HUES64 (cell line): Measurements from ENCODE around the gene IL2RA.

Source experiments
- H3K27ac ChIP-seq: 2 replicates; pipeline ENCODE4 v1.7.0; 2013; ENCODE audit warnings: low read depth, low read length, inconsistent platforms
- H3K27me3 ChIP-seq: 2 replicates; pipeline ENCODE4 v1.6.1; 2013; ENCODE audit warnings: mild to moderate bottlenecking, low read length; ENCODE audit not compliant: insufficient read depth
- H3K36me3 ChIP-seq: 2 replicates; pipeline ENCODE4 v1.6.1; 2013; ENCODE audit warnings: mild to moderate bottlenecking, low read length; ENCODE audit not compliant: insufficient read depth
- H3K4me1 ChIP-seq: 2 replicates; pipeline ENCODE4 v1.6.1; 2013; ENCODE audit warnings: mild to moderate bottlenecking, low read length, moderate library complexity; ENCODE audit not compliant: insufficient read depth
- H3K4me3 ChIP-seq: 2 replicates; pipeline ENCODE4 v1.5.1; 2013; ENCODE audit warnings: mild to moderate bottlenecking, low read length, moderate library complexity
- H3K9ac ChIP-seq: 2 replicates; pipeline ENCODE4 v1.6.1; 2013; ENCODE audit warnings: mild to moderate bottlenecking, low read depth, low read length
- H3K9me3 ChIP-seq: 2 replicates; pipeline ENCODE4 v1.6.1; 2013; ENCODE audit warnings: low read depth, low read length; ENCODE audit not compliant: insufficient read depth
- WGBS: fragments of 150-250, 120-280 bp; methylation state at CpG from one replicate; pipeline ENCODE4 v1.1.7; 2013; ENCODE audit warnings: missing lambda C conversion rate; 5-methylcytosine and 5-hydroxymethylcytosine counted together

IL2RA gene

GRCh38 chr10:5973069-5973468 lies 89.1 kb downstream of the IL2RA start:
- Histone ChIP-seq H3K27ac (no peak overlapping the region), H3K27me3 (peaks cover 36% of the 10 kb centered on the region), H3K4me3 (no peak overlapping the region), H3K36me3 (no peaks in the 10 kb centered on the region), H3K9me3 (no peaks in the 10 kb centered on the region), H3K9ac (no peak overlapping the region), H3K4me1 (no peaks in the 10 kb centered on the region)
- WGBS = 93% methylated on average over 3 of the region's 4 CpGs

GRCh38 chr10:5971886-5972285 lies 90.3 kb downstream of the IL2RA start:
- no peak overlapping the region for H3K27ac ChIP-seq
- peaks cover 24% of the 10 kb centered on the region for H3K27me3 ChIP-seq
- no peaks in the 10 kb centered on the region for H3K4me1 ChIP-seq
- H3K4me3 ChIP-seq = no peak overlapping the region
- WGBS = 93% methylated on average over 4 of the region's 4 CpGs
- H3K9ac ChIP-seq = no peak overlapping the region
- H3K36me3 ChIP-seq = no peaks in the 10 kb centered on the region
- H3K9me3 ChIP-seq = no peaks in the 10 kb centered on the region

- WGBS = 94% methylated on average over 8 of the region's 8 CpGs
- Histone ChIP-seq H3K36me3 (no peaks in the 10 kb centered on the region), H3K4me1 (no peaks in the 10 kb centered on the region), H3K27me3 (peaks cover 19% of the 10 kb centered on the region), H3K9ac (no peak overlapping the region), H3K4me3 (no peak overlapping the region), H3K27ac (no peak overlapping the region), H3K9me3 (no peaks in the 10 kb centered on the region)
These were observed 90.8 kb downstream of the IL2RA start for GRCh38 chr10:5971315-5971832.

- Histone ChIP-seq H3K27me3 (peaks cover 11% of the 10 kb centered on the region), H3K9ac (no peak overlapping the region), H3K27ac (no peak overlapping the region), H3K36me3 (no peaks in the 10 kb centered on the region), H3K4me3 (no peak overlapping the region), H3K4me1 (no peaks in the 10 kb centered on the region), H3K9me3 (no peaks in the 10 kb centered on the region)
- WGBS = 91% methylated on average over 3 of the region's 3 CpGs
These were observed 91.6 kb downstream of the IL2RA start for GRCh38 chr10:5970527-5970926.

DNA sequence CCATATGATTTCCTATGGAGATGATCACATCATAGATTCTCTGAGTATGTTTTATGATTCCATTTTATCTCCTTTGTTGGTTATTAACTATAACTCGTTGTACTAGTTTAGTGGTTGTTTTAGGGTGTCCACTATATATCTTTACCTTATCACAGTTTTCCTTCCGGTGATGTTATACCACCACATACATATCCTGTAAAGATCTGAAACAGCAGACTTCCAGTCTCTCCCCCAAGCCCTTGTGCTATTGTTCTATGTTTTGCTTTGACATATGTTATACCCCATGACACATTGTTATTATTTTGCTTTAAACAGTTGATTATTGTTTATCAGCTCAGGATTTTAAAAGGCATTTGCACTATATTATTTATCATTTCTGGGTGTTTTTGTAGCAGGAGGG lies 92.1 kb downstream of the IL2RA start:
- H3K27me3 ChIP-seq = peaks cover 6% of the 10 kb centered on the region
- no peak overlapping the region for H3K27ac ChIP-seq
- no peak overlapping the region for H3K9ac ChIP-seq
- H3K36me3 ChIP-seq = no peaks in the 10 kb centered on the region
- H3K4me1 ChIP-seq = no peaks in the 10 kb centered on the region
- H3K4me3 ChIP-seq = no peak overlapping the region
- no peaks in the 10 kb centered on the region for H3K9me3 ChIP-seq
- 100% methylated on average over 1 of the region's 2 CpGs for WGBS

GRCh38 chr10:5968681-5969453 lies 93.3 kb downstream of the IL2RA start:
- H3K9me3 ChIP-seq = no peaks in the 10 kb centered on the region
- 93% methylated on average over 9 of the region's 9 CpGs for WGBS
- no peak overlapping the region for H3K27ac ChIP-seq
- H3K4me1 ChIP-seq = no peaks in the 10 kb centered on the region
- H3K27me3 ChIP-seq = no peaks in the 10 kb centered on the region
- H3K9ac ChIP-seq = no peak overlapping the region
- no peaks in the 10 kb centered on the region for H3K36me3 ChIP-seq
- H3K4me3 ChIP-seq = no peak overlapping the region

GRCh38 chr10:5968037-5968680 lies 94.0 kb downstream of the IL2RA start:
- H3K27ac ChIP-seq = no peak overlapping the region
- H3K4me3 ChIP-seq = no peak overlapping the region
- no peaks in the 10 kb centered on the region for H3K36me3 ChIP-seq
- H3K9ac ChIP-seq = no peak overlapping the region
- no peaks in the 10 kb centered on the region for H3K9me3 ChIP-seq
- 88% methylated on average over 5 of the region's 5 CpGs for WGBS
- H3K27me3 ChIP-seq = no peaks in the 10 kb centered on the region
- H3K4me1 ChIP-seq = no peaks in the 10 kb centered on the region

GRCh38 chr10:5965266-5965665 lies 96.9 kb downstream of the IL2RA start:
- Histone ChIP-seq H3K9me3 (no peaks in the 10 kb centered on the region), H3K4me3 (no peak overlapping the region), H3K27me3 (no peaks in the 10 kb centered on the region), H3K4me1 (no peaks in the 10 kb centered on the region), H3K36me3 (no peaks in the 10 kb centered on the region), H3K27ac (no peak overlapping the region), H3K9ac (no peak overlapping the region)
- 95% methylated on average over 8 of the region's 8 CpGs for WGBS

DNA sequence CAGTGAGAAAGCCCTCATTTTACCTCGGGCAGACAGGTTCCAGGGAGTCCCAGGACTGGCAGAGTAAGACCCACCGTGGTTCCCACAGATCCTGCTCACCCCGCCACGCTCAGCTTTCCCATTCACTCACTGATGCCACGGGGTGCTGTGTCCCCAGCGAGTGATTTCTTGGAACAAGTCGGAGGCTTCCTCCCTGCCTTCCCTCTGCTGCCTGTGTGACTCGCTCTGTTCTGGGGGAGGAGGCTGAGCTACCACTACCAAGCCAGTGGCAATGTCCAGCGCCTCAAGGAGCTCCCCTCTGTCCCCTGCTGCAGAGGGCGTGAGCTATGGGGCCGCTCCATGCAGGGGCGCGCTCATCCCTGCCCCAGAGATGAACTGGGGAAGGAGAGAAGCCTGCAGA lies 97.4 kb downstream of the IL2RA start:
- H3K27ac ChIP-seq = no peak overlapping the region
- 89% methylated on average over 13 of the region's 13 CpGs for WGBS
- no peak overlapping the region for H3K9ac ChIP-seq

DNA sequence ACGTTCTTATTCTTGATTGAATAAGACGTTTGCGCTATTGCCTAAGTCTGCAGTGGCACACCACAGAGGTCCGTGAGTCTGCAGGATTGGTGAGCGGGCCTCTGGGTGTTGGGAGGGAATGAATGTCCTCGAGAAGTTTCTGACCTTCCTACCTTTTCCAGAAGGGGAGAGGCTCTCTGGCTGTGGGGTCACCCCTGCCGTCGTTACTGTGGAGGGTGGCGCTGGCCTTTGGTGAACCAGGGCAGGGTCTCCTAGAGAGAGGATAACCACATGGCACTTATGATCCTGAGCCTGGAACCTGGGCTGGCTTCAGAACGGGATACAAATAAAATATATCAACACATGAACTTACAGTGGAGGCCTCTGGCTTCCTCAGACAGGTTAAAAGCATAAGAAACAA lies 98.6 kb downstream of the IL2RA start:
- H3K27me3 ChIP-seq = no peaks in the 10 kb centered on the region
- no peak overlapping the region for H3K27ac ChIP-seq
- no peak overlapping the region for H3K9ac ChIP-seq
- H3K9me3 ChIP-seq = no peaks in the 10 kb centered on the region
- WGBS = 91% methylated on average over 10 of the region's 10 CpGs
- H3K36me3 ChIP-seq = no peaks in the 10 kb centered on the region
- H3K4me3 ChIP-seq = no peak overlapping the region
- H3K4me1 ChIP-seq = no peaks in the 10 kb centered on the region

More for the DNA sequence above, 97.4 kb downstream of the IL2RA start:
- Histone ChIP-seq H3K36me3 (no peaks in the 10 kb centered on the region), H3K9me3 (no peaks in the 10 kb centered on the region), H3K27me3 (no peaks in the 10 kb centered on the region), H3K4me3 (no peak overlapping the region), H3K4me1 (no peaks in the 10 kb centered on the region)

GRCh38 chr10:5963071-5963470 lies 99.1 kb downstream of the IL2RA start:
- 84% methylated on average over 7 of the region's 7 CpGs for WGBS
- Histone ChIP-seq H3K9ac (no peak overlapping the region), H3K36me3 (no peaks in the 10 kb centered on the region)

More at GRCh38 chr10:5963071-5963470, 99.1 kb downstream of the IL2RA start:
- Histone ChIP-seq H3K9me3 (no peaks in the 10 kb centered on the region), H3K4me1 (no peaks in the 10 kb centered on the region), H3K27ac (no peak overlapping the region), H3K4me3 (no peak overlapping the region), H3K27me3 (no peaks in the 10 kb centered on the region)
